MG63 (cell line): ENCODE results near the gene CYB5B. TPM values are rescaled to one million over a fixed set of nuclear protein-coding genes. Genes with fewer than 3 reads are reported as not detected.

ENCODE experiments used
- DNase-seq: peaks from one replicate; pipeline ENCODE4 v3.0.0-alpha.2; 2020
- H3K27me3 ChIP-seq: fragments of 250-450 bp; sonication (Bioruptor Pico); 2 replicates; pipeline ENCODE4 v1.5.1; 2020; ENCODE audit warnings: mild to moderate bottlenecking, moderate library complexity
- H3K36me3 ChIP-seq: fragments of 250-450 bp; sonication (Bioruptor Pico); 2 replicates; pipeline ENCODE4 v1.5.1; 2020; ENCODE audit warnings: mild to moderate bottlenecking, moderate library complexity
- H3K4me3 ChIP-seq: fragments of 250-450 bp; sonication (Bioruptor Pico); 2 replicates; pipeline ENCODE4 v1.5.1; 2020; ENCODE audit warnings: mild to moderate bottlenecking, moderate library complexity
- H3K9me3 ChIP-seq: fragments of 250-450 bp; sonication (Bioruptor Pico); 2 replicates; pipeline ENCODE4 v1.5.1; 2020; ENCODE audit warnings: mild to moderate bottlenecking, moderate library complexity
- total RNA-seq: library from RNA; depleted of rRNA; stranded (reverse); fragments of >200 nt; shearing (Covaris generic); gene quantifications from 2 replicates; pipeline ENCODE4 v1.2.3, GENCODE V29; 2014; ENCODE audit warnings: low replicate concordance

CYB5B gene
- total RNA-seq, 1 experiment from 2014 or later, result 45.2 TPM

DNA sequence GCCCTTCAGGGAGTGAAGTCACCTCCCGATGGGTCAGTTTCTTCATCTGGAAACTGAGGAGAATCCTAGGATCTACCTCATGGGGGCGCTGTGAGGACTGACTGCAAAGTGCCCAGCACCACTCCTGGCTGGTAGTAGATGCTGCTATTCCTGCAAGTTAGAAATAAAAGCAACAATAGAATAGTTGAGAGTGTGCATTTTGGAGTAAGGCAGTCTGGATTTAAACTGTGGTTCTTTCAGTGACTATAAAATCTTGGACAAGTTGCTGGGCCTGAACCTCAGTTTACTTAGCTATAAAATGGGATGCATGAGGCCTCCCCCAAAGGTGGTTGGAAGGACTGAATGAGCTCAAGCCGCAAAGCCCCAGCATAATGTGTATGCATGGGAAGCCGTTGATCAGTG is 70.6 kb downstream of the CYB5B start:
- Histone ChIP-seq H3K36me3 (no peaks in the 10 kb centered on the region), H3K27me3 (no peaks in the 10 kb centered on the region), H3K4me3 (no peak overlapping the region), H3K9me3 (0 out of 2 replicates have a peak, but pooled peaks cover 2% of the 10 kb centered on the region)
- no peak for DNase-seq

DNA sequence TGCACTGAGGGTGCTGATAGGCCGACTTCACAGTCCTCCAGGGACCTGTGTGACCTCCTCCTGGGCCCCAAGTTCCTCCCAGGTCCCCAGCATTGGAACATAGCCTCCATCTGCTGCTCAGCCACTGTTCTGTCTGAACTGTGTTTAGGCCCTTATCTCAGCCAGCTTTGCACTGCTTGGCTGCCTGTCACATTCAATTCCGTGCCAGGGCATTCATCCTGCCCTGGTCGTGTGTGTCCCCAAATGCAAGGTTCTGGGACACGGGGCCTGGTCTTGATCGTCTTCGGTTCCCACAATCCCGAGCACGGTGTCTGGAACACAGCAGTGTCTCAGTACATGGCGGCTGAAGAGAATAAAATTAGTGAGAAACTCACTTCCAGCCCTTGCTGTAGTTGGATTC is 71.4 kb downstream of the CYB5B start:
- H3K27me3 ChIP-seq, result no peaks in the 10 kb centered on the region
- no peak for DNase-seq

DNA sequence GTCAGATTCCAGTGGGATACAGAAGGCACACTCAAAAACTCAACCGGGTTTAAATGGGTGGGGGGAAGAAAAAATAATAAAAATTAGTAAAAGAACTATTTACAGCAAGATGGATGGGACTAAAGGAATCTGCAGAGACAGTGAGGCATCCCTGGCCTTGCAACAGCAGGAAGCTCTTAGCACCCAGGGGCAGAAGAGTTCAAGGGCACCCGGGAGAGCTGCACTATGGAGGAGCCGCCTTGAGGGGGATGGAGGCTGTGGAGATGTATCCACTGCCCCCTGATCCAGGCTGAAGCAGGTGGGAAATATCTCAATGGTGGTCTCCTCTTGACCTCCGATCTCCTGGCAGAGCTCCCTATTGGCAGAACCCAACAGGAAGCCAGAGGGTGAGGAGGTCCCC is 72.0 kb downstream of the CYB5B start:
- Histone ChIP-seq H3K9me3 (0 out of 2 replicates have a peak, but pooled peaks cover 2% of the 10 kb centered on the region), H3K27me3 (no peaks in the 10 kb centered on the region), H3K36me3 (no peaks in the 10 kb centered on the region), H3K4me3 (no peak overlapping the region)
- no peak for DNase-seq

More for the DNA sequence above, 71.4 kb downstream of the CYB5B start:
- 0 out of 2 replicates have a peak, but pooled peaks cover 2% of the 10 kb centered on the region for H3K9me3 ChIP-seq
- no peaks in the 10 kb centered on the region for H3K36me3 ChIP-seq
- no peak overlapping the region for H3K4me3 ChIP-seq

DNA sequence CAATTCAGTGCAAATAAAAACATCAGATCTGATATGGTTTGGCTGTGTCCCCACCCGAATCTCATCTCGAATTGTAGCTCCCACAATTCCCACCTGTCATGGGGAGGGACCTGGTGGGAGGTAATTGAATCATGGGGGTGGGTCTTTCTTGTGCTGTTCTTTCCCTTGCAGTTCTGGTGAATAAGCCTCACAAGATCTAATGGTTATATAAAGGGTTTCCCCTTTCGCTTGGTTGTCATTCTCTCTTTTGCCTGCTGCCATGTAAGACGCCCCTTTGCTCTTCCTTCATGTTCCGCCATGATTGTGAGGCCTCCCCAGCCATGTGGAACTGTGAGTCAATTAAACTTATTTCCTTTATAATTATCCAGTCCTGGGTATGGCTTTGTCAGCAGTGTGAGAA is 72.5 kb downstream of the CYB5B start:
- no peaks in the 10 kb centered on the region for H3K36me3 ChIP-seq
- H3K4me3 ChIP-seq, result no peak overlapping the region
- no peak for DNase-seq
- H3K9me3 ChIP-seq, result 0 out of 2 replicates have a peak, but pooled peaks cover 2% of the 10 kb centered on the region
- H3K27me3 ChIP-seq, result no peaks in the 10 kb centered on the region

DNA sequence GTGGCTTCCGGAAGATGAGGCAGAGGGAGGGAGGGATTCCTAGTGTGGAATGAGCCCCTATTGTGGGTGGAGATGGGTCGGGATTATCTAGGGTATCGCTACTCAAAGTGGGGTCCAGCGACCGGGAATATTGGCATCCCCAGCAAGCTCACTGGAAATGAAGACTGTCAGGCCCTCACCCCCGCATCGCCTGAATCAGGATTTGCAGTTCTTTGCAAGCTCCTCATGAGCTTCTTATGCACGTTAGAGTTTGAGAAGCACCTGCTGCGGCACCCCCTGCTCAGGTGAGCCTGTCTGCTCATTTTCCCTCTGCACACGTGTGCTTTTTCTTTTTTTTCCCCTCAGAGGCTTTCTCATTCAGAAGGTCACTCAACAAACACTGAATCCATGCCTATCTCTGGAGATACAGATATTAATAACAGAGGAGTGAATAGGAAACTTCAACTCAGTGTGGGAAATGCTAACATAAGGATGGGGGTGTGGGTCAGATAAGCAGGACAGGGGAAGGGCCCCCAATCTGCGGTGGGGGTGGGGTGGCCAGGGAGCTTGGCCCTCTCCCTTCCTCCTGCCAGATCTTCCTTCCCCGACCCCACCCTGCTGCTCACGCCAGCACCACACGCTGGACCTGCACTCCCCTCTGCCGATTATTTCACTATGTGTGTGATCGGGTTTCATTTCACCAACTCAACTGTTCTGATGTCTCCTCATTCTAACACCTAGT is 73.6 kb downstream of the CYB5B start:
- DNase-seq, result no peak
- H3K4me3 ChIP-seq, result no peak overlapping the region
- H3K27me3 ChIP-seq, result no peaks in the 10 kb centered on the region
- H3K36me3 ChIP-seq, result no peaks in the 10 kb centered on the region
- 0 out of 2 replicates have a peak, but pooled peaks cover 2% of the 10 kb centered on the region for H3K9me3 ChIP-seq

DNA sequence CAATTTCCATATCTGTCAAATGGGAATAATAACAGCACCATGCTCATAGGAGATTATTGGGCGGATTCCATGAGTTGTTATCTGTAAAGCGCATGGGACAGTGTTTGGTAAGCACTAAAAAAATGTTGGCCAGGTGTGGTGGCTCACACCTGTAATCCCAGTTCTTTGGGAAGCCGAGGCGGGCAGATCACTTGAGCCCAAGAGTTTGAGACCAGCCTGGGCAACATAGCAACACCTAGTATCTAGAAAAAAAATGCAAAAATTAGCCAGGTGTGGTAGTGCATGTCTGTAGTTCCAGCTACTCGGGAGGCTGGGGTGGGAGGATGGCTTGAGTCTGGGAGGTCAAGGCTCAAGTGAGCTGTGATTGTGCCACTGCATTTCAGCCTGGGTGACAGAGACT is 74.5 kb downstream of the CYB5B start:
- Histone ChIP-seq H3K27me3 (no peaks in the 10 kb centered on the region), H3K4me3 (no peak overlapping the region), H3K36me3 (no peaks in the 10 kb centered on the region), H3K9me3 (0 out of 2 replicates have a peak, but pooled peaks cover under 1% of the 10 kb centered on the region)
- DNase-seq, result no peak

DNA sequence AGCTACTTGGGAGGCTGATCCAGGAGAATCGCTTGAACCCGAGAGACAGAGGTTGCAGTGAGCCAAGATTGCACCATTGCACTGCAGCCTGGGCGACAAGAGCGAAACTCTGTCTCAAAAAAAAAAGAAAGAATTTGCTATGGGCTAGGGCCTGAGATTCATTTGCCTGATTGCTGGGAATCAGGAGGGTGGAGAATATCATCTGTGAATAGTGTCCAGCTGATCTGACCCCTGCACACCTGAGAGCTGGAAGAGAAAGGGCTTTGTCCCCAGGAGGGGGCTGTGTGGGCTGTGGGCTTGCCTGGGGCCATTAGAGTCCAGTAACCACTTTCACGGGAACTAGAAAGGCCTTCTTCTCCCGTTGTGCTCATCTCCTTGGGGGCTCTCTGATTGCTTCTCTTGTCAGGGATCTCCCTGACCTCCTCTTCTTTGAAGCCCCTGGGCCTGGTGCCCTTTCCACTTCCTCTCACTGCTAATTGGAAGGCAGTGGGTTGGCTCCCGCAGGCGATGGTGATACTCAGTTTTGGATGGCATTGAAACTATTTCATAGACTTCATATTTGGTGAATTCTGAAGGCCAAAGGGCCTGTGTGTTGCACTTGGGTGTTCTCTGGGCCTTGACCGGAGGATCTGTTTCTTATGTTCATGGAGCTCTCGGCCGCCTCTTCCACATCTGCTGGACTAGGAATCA is 75.3 kb downstream of the CYB5B start:
- no peaks in the 10 kb centered on the region for H3K9me3 ChIP-seq
- no peaks in the 10 kb centered on the region for H3K36me3 ChIP-seq
- H3K27me3 ChIP-seq, result no peaks in the 10 kb centered on the region
- H3K4me3 ChIP-seq, result no peak overlapping the region
- no peak for DNase-seq

DNA sequence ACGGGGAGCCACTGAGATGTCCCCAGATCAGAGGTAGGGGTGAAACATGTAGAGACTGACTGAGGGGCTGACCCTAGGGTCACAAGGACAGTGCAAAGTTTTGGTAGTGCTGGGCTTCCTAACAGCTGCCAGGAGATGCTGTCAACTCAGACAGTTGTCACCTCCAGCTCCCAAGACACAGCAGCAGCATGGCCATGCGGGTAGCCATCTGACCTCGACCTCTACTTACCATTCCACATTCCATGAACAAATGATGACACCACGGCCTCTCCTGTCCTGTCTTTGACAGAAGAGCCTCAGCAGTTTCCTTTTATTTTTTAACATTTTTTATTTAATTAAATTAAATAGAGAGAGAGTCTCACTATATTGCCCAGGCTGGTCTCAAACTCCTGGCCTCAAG is 76.1 kb downstream of the CYB5B start:
- no peaks in the 10 kb centered on the region for H3K36me3 ChIP-seq
- H3K4me3 ChIP-seq, result no peak overlapping the region
- no peak for DNase-seq
- no peaks in the 10 kb centered on the region for H3K9me3 ChIP-seq
- H3K27me3 ChIP-seq, result no peaks in the 10 kb centered on the region

DNA sequence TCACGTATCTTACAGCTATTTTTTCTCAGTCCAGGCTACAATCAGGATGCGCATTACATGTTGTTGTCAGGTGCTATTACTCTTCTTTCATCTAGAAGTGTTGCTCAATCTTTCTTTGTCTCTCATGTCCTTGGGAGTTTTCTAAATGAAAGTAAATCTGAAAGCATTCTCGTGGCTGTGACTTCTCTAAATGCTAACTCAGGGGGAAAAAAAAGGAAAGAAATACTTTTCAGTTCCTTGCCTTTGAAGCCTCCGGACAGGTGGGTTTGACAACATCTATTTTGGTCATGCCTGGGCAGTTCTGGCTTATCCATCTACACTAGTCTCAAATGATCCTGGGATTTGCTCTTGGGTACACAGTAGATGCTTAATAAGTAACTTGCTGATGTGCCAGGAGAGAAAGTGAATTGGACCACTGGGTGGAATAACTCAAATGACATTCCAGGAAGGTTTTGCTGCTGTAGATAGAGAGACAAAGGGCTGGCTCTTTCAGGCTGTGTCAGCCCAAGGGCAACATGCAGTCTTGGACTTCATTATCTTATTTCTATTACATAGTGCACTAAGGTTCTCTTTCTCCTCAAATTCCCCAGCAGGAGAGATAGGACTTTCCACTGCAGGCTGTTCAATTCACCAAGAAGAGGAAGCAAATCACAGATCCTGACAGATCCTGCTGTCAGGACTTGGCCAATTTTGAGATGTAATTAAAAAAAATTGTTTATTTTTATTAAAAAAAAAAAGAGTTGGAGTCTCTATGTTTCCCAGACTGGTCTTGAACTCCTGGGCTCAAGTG is 77.7 kb downstream of the CYB5B start:
- Histone ChIP-seq H3K36me3 (no peaks in the 10 kb centered on the region), H3K9me3 (no peaks in the 10 kb centered on the region), H3K27me3 (no peaks in the 10 kb centered on the region), H3K4me3 (no peak overlapping the region)
- DNase-seq, result no peak

DNA sequence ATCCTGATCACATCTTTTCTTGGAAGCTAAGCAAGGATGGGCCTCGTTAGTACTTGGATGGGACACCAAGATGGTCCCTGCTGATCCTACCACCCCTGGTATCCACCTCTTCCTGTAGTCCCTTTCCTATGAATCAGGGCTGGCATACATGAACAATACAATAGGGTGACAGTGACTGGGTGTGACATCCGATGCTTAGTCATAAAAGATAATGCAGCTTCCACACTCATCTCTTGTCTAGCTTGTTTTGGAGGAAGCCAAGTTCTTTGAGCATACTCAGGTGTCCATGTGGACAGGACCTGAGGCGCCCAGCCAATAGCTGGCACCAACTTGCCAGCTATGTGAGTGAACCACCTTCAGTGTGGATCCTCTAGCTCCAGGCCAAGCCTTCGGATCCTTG is 78.8 kb downstream of the CYB5B start:
- Histone ChIP-seq H3K9me3 (no peaks in the 10 kb centered on the region), H3K4me3 (no peak overlapping the region), H3K36me3 (no peaks in the 10 kb centered on the region), H3K27me3 (no peaks in the 10 kb centered on the region)
- DNase-seq, result no peak

DNA sequence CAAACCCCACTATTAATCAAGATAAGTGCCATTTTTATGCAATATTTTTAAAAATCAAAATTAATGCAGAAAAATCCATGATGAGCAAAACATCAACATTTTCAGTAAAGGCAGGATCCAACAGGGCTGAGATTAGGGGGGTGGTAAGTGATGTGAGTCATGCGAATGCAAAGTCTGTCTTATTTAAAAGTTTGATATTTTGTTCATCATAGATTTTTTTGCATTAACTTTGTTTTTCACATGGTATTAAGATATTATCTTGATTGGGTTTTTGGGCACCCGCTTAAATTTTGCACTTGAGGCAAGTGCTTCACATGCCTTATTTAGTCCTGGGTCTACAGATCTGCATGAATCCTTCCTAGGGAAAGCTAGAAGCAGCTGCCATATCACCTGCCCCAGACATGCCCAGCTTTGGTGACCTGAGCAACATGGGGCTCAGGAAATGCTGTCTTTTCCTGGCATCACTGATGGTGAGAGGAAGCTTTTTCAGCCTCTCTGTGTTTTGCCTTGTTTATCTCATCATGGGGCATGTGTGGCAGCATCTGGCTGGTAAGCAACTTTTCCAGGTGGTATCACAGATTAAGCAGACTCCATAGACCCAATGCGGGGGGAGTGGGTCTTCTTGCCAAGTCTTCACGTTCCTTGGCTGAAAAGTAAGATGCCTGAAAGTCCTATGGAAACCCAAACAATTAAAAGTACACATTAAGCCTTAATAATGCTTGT is 83.8 kb downstream of the CYB5B start:
- H3K9me3 ChIP-seq, result no peaks in the 10 kb centered on the region
- H3K4me3 ChIP-seq, result no peak overlapping the region
- no peaks in the 10 kb centered on the region for H3K27me3 ChIP-seq
- no peak for DNase-seq
- H3K36me3 ChIP-seq, result no peaks in the 10 kb centered on the region

DNA sequence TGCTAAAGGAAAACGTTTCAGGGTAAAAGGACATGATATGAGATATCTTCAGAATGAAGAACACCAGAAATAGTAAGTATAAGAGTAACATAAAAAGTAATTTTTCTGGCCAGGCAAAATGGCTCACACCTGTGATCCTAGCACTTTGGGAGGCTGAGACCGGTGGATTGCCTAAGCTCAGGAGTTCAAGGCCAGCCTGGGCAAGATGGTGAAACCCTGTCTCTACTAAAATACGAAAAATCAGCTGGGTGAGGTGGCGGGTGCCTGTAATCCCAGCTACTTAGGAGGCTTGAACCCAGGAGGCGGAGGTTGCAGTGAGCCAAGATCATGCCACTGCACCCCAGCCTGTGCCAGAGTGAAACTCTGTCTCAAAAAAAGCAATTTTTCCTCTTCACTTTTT is 84.7 kb downstream of the CYB5B start:
- Histone ChIP-seq H3K27me3 (no peaks in the 10 kb centered on the region), H3K4me3 (no peak overlapping the region), H3K9me3 (no peaks in the 10 kb centered on the region), H3K36me3 (no peaks in the 10 kb centered on the region)
- DNase-seq, result no peak

DNA sequence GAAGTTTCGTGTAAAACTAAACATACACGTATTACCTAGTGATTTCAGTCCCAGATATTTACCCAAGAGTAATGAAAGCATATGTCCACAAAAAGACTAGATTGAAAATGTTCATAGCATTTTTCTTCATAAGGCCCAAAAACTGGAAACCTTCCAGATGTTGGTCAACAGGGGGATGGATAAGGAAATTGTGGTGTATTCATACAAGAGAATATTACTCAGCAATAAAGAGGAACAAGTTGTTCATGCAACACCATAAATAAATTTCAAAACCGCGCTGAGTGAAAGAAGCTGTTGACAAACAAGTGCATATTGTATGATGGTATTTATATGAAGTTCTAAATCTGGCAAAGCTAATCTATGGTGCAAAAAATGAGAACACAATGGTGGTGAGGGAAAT is 87.2 kb downstream of the CYB5B start:
- no peak overlapping the region for H3K4me3 ChIP-seq
- DNase-seq, result no peak
- H3K36me3 ChIP-seq, result no peaks in the 10 kb centered on the region
- no peaks in the 10 kb centered on the region for H3K27me3 ChIP-seq
- H3K9me3 ChIP-seq, result no peaks in the 10 kb centered on the region

DNA sequence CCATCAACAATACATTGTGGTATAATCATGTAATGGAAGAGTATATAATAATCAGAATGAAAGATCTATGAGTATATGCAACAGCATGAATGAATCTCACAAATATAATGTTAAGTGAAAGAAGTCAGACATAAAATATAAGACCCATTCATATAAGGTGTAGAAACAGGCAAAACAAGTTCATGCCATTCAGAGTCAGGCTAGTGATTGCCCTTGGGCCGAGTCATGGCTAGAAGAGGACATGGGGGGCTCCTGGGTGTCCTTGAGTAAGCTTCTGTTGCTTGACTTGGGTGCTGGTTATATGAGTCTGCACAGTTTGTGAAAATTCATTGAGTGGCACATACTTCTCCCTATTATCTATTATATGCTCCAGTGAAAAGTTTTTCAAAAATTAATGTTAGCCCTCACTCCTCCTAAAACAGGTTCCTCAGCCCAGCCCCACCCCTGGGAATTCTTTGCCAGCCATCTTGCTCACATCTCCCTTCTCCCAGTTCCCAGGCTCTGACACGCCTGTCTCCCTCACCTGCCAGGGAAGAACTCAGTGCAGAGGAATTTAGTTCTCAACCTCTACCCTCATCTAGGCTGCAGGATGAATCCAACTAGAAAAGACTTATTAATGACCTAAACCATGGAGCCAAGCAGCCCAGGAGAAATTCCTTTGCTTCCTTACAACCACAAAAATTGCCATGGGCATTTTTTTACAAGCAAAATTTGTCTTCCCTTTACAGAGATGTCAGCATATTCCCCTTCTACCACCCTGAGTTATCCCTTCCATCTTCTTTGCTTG is 89.0 kb downstream of the CYB5B start:
- Histone ChIP-seq H3K9me3 (no peaks in the 10 kb centered on the region), H3K27me3 (no peaks in the 10 kb centered on the region), H3K4me3 (no peak overlapping the region), H3K36me3 (no peaks in the 10 kb centered on the region)
- DNase-seq, result peak; percentile 25

DNA sequence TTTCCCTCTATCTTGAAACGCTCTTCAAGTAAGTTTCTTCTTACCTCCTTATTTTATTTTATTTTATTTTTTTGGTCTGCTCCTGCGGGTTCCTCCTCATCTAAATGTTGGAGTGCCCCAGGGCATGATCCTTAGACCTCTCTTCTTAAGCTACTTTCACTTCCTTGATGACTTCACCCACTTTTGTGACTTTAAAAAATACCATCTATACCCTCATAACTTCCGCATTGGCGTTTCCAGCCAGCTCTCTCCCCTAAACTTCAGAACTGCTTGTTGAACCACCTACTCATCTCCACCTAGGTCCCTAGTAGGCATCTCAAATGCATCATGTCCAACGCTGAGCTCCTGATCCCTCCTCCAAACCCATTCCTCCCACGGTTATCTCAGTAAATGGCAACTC is 89.9 kb downstream of the CYB5B start:
- Histone ChIP-seq H3K9me3 (no peaks in the 10 kb centered on the region), H3K36me3 (no peaks in the 10 kb centered on the region), H3K27me3 (no peaks in the 10 kb centered on the region), H3K4me3 (no peak overlapping the region)
- no peak for DNase-seq
